HepG2 (cell line): Measurements from ENCODE around the gene IL1RAP. TPM values are rescaled to one million over a fixed set of nuclear protein-coding genes. Genes with fewer than 3 reads are reported as not detected.

ENCODE experiments used
- BATF2 ChIP-seq: sonication (generic); formaldehyde crosslinking; IDR thresholded peaks from 2 replicates; pipeline ENCODE4 v1.8.0; 2022; ENCODE audit warnings: mild to moderate bottlenecking, missing genetic modification reagents, moderate library complexity
- HMGXB4 ChIP-seq, 2 experiments: sonication (generic) in 1 of 2; formaldehyde crosslinking in 1 of 2; IDR thresholded peaks; 2 replicates each; pipeline versions ENCODE4 v1.4.0 to v1.6.1; 2018 to 2020; ENCODE audit warnings: missing genetic modification reagents in 2 of 2, borderline replicate concordance in 1 of 2, low read depth in 1 of 2, mild to moderate bottlenecking in 1 of 2, missing biosample characterization in 1 of 2
- MAX ChIP-seq: IDR thresholded peaks from 2 replicates; pipeline ENCODE4 v1.6.1; 2012; ENCODE audit warnings: inconsistent platforms
- MTA3 ChIP-seq: sonication (generic); formaldehyde crosslinking; IDR thresholded peaks from 2 replicates; pipeline ENCODE4 v1.4.0; 2020; ENCODE audit warnings: missing genetic modification reagents
- PCBP1 ChIP-seq: fragments of 200-400 bp; formaldehyde crosslinking; IDR thresholded peaks from 2 replicates; pipeline ENCODE4 v1.6.1; 2017; ENCODE audit warnings: mild to moderate bottlenecking, low read depth, low read length, borderline replicate concordance
- PRDM4 ChIP-seq: sonication (generic); formaldehyde crosslinking; IDR thresholded peaks from 2 replicates; pipeline ENCODE4 v1.9.0; 2021; ENCODE audit warnings: missing genetic modification reagents, borderline replicate concordance
- REST ChIP-seq, 2 experiments: IDR thresholded peaks; 2 replicates each; pipeline ENCODE4 v1.6.1; 2011 to 2012; ENCODE audit warnings: low read length in 2 of 2, borderline replicate concordance in 1 of 2, low read depth in 1 of 2, mild to moderate bottlenecking in 1 of 2, moderate library complexity in 1 of 2
- SAP130 ChIP-seq: IDR thresholded peaks from 2 replicates; pipeline ENCODE4 v1.6.1; 2016; ENCODE audit warnings: low read depth
- ZFP37 ChIP-seq: sonication (generic); formaldehyde crosslinking; IDR thresholded peaks from 2 replicates; pipeline ENCODE4 v1.4.0; 2020; ENCODE audit warnings: missing genetic modification reagents, borderline replicate concordance
- ZFY ChIP-seq: sonication (generic); formaldehyde crosslinking; IDR thresholded peaks from 2 replicates; pipeline ENCODE4 v1.4.0; 2020; ENCODE audit warnings: missing genetic modification reagents
- ZNF335 ChIP-seq: sonication (generic); formaldehyde crosslinking; IDR thresholded peaks from 2 replicates; pipeline ENCODE4 v1.4.0; 2020; ENCODE audit warnings: missing genetic modification reagents
- ZNF414 ChIP-seq: sonication (generic); formaldehyde crosslinking; IDR thresholded peaks from 2 replicates; pipeline ENCODE4 v1.5.0; 2020; ENCODE audit warnings: missing genetic modification reagents
- ZNF644 ChIP-seq: IDR thresholded peaks from 2 replicates; pipeline ENCODE4 v1.6.1; 2016; ENCODE audit warnings: low read depth
- ZNF710 ChIP-seq: sonication (generic); formaldehyde crosslinking; IDR thresholded peaks from 2 replicates; pipeline ENCODE4 v1.5.0; 2020; ENCODE audit warnings: mild to moderate bottlenecking, missing genetic modification reagents, borderline replicate concordance
- polyA plus RNA-seq, 8 experiments: library from polyadenylated mRNA; depleted of rRNA in 3 of 8; stranded (reverse) in 7 of 8; unstranded in 1 of 8; fragments of >200 nt; fragmentation: Illumina TruSeq in 4 of 8; extraction: Trizol in 4 of 8; gene quantifications; 2 replicates each; pipeline versions ENCODE4 v1.2.1 to v1.2.3, GENCODE V29; 2011 to 2016; ENCODE audit warnings: low read depth in 4 of 8, missing spikeins in 1 of 8, mixed read lengths in 1 of 8; ENCODE audit not compliant: insufficient read depth in 1 of 8
- total RNA-seq, 5 experiments: library from RNA; depleted of rRNA; stranded (reverse); fragments of >200 nt; fragmentation: Illumina TruSeq; extraction: Trizol; gene quantifications; 2 replicates each; pipeline ENCODE4 v1.2.3, GENCODE V29; 2016; ENCODE audit warnings: low read depth in 1 of 5

The IL1RAP gene
- total and polyA plus RNA-seq, 2 of the 13 experiments (the other 11 are each of a cell fraction or from before 2014, with no cell fraction given), result 18.3 to 54.9 TPM

- no peak for TF ChIP-seq ZNF335 (CRISPR knock-in tag)
- peak; percentile 91 for TF ChIP-seq ZNF710 (CRISPR knock-in tag)
- TF ChIP-seq BATF2, result no peak; the same call in 1 of the 2 replicates
- TF ChIP-seq ZNF414 (CRISPR knock-in tag), result no peak
- no peak for TF ChIP-seq PCBP1
- TF ChIP-seq ZFY (CRISPR knock-in tag), result peak; percentile 80; the same call in 1 of the 2 replicates
- TF ChIP-seq ZNF644 (CRISPR knock-in tag), result no peak
- TF ChIP-seq MTA3 (CRISPR knock-in tag), result no peak
- TF ChIP-seq REST (IDR thresholded peaks at IDR 0.05; ENCODE audit: borderline replicate concordance in 1 of 2, low read depth in 1 of 2, low read length in 2 of 2), result peak in 1 of 2 experiments; percentile 37; a peak in 1 of 4 replicates
- peak; percentile 83 for TF ChIP-seq SAP130 (CRISPR knock-in tag)
- TF ChIP-seq PRDM4 (CRISPR knock-in tag), result no peak
- TF ChIP-seq ZFP37 (CRISPR knock-in tag), result 0 out of 2 replicates have a peak, but pooled peaks have one; percentile 21
- peak; percentile 68 to 82; a peak in 3 of 4 replicates for TF ChIP-seq HMGXB4 (CRISPR knock-in tag; IDR thresholded peaks at IDR 0.05; ENCODE audit: borderline replicate concordance in 1 of 2, low read depth in 1 of 2)
- peak; percentile 91 for TF ChIP-seq MAX
Observed at GRCh38 chr3:190513409-190514370, at the start of gene IL1RAP (continued).
